ENCODE data around the gene DIS3L2.
"Not testable (repeated sequence)": the region's sequence is repeated elsewhere in the genome, so short reads cannot be mapped to it uniquely, and the experiment has no call there.

Gene DIS3L2

DNA sequence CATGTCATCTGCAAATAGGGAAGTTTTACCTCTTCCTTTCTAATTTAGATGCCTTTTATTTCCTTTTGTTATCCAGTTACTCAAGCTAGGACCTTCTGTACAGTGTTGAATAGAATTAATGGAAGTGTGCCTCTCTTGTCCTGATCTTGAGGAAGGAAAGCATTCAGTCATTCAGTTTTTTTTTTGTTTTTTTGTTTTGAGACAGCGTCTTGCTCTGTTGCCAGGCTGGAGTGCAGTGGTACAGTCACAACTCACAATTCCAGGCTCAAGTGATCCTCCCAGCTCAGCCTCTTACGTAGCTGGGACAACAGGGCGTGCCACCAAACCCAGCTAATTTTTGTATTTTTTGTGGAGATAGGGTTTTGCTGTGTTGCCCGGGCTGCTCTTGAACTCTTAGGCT lies 213.1 kb downstream of the DIS3L2 start:
- DNase-seq (ENCODE audit: low read depth) = no peak

DNA sequence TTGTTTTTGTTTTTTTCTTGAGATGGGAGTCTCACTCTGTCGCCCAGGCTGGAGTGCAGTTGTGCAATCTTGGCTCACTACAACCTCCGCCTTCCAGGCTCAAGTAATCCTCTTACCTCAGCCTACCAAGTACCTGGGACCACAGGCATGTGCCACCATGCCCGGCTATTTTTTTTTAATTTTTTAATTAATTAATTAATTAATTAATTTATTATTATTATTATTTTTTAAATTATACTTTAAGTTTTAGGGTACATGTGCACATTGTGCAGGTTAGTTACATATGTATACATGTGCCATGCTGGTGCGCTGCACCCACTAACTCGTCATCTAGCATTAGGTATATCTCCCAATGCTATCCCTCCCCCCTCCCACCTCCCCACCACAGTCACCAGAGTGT lies 215.1 kb downstream of the DIS3L2 start:
- not testable (repeated sequence) for DNase-seq (ENCODE audit: low read depth)

DNA sequence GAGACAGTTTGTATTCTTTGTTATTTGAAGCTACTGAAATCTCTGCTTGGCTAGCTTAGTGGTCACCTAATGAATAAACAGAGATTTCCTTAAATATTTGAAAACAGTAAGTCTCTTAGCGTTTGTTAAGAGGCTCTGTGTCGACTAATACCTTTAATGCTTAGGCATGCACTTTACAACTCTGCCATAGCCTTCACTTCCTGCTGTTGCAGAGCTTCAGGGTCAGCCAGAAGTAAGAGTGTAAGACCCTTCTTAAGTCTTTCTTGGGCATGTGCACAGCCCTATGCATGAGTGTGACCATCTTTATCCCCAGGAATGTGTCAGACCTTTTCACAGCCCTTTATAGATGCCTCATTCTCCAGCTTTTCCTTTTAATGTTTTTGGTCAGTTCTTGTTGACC lies 221.8 kb downstream of the DIS3L2 start:
- no peak for DNase-seq (ENCODE audit: low read depth)

DNA sequence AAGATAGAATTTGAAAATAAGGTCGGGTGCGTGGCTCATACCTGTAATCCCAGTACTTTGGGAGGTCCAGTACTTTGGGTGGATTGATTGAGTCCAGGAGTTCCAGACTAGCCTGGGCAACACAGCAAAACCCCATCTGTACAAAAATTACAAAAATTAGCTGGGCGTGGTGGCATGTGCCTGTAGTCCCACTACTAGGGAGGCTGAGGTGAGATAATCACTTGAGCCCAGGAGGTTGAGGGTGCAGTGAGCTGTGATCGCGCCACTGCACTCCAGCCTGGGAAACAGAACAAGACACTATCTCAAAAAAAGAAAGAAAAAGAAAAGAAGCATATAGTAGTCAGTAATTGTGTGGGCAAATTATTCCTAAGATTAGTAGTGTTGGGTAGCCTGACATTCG lies 222.8 kb downstream of the DIS3L2 start:
- no peak for DNase-seq (ENCODE audit: low read depth)

DNA sequence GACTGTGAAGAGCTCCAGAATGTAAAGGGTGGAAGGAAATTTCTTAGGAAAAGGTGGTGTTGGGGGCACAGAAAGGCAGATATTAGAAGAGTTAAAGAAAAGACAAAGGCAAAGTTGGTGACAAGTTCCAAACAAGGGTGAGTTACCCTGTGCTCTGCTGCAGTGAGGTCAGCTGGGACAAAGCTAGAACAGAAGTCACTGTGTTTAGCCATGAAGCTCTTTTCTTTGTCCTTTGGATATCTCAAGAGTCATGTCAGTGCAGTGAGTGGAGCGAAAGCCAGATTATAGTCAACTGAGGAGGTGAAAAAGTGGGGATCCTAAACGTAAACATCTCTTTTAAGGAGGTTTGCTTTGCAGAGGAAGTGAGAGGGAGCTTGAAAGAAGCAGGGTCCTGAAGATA lies 229.3 kb downstream of the DIS3L2 start:
- DNase-seq (ENCODE audit: low read depth) = no peak

DNA sequence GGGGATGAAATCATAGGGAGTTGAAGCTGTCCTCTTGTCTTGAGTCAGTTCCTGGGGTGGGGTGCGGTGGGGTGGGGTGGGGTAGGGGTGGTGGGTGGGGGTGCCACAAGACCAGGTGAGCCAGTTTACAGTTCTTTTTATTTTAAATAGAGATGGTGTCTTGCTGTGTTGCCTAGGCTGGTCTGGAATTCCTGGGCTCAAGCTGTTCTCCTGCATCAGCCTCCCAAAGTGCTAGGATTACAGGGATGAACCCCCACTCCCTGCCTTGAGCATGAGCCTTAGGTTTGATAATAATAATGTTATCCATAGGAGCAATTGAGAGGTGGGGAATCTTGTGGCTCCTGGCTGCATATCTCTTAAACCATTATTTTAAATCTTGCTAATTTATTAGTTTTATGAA lies 234.0 kb downstream of the DIS3L2 start:
- DNase-seq (ENCODE audit: low read depth) = no peak

DNA sequence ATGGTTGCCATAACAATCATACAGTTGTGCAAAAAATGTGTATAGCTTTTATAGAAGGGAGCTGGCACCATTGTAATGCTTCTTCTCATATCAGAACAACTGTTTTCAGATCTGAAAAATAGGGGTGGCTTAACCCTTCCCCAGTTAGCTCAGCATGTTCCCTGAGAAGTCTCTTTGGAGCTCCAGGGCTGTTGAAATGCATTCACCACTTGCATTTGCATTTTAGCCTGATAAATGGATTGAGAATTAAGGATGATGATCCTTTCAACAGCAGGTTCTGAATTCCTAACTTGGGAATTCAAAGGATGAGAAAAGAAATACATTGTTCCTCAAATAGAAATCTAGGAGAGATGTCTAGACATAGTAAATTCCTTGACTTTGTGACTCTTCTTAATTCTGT lies 235.3 kb downstream of the DIS3L2 start:
- no peak for DNase-seq (ENCODE audit: low read depth)

DNA sequence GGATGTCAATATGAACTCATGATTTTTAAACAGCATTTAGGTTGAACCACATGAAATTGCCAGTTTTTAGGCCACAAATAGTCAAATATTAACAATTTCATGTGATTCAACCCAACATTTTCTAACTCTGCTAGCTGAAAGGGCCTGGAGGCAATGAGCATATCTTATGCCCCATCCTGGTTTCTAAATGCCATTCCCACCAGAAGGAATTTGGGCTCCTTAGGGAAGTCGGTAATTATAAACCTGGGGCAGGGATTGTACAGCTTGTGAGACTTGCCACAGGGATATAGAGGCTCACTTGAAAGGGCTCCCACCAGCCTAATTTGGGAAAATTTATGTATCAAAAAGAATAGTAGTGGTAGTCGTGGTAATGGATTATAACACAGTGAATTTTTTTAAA lies 238.7 kb downstream of the DIS3L2 start:
- no peak for DNase-seq (ENCODE audit: low read depth)

DNA sequence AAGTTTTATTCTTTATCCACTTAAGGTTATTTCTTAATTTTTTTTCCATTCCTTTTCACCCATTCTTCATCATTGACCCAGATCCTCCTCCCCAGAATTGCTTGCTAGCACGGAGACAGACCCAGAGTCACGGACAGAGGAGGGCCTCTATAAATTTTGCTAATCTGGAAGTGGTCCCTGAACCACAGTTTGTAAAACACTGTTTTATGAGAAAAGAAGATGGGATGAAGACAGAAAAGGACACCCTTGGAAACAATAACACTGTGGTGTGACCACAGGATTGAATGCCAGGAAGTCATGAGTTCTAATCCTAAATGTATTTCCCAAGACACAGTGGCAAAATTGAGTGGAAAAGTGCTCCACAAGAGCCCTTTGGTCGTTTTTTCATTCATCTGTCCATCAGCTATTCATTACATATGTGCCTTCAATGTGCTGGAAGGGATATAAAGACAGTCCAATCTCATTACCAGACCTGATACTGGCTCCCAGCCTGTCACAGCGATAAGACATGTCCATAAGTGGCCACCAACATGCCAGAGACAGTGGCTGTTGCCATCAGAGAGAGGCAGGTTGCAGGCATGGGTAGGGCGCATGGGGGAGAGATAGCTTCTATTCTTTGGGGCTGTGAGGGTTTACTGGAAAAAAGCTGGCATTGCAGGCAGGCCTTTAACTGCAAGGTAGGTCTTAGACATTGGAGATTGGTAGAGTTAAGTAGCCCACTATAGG lies 241.8 kb downstream of the DIS3L2 start:
- DNase-seq (ENCODE audit: low read depth) = no peak

DNA sequence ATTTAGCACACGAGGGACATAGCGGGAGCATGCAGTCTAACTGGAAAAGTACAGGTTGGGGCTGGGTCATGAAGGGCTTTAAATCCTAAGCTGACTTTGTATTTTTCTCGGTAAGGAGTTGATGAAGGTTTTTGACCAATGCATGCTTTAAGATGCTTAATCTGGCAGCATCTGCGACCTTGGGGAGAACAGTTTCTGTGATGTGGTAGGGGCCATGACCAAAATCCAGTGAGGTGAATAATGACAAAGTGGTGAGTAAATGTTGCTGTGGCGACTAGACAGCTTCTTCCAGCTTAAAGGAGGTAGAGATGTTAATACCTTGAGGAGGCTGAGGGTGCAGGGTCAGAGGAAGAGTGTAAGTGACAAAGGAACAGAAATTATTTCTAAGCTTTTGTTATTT lies 242.4 kb downstream of the DIS3L2 start:
- DNase-seq (ENCODE audit: low read depth) = no peak

DNA sequence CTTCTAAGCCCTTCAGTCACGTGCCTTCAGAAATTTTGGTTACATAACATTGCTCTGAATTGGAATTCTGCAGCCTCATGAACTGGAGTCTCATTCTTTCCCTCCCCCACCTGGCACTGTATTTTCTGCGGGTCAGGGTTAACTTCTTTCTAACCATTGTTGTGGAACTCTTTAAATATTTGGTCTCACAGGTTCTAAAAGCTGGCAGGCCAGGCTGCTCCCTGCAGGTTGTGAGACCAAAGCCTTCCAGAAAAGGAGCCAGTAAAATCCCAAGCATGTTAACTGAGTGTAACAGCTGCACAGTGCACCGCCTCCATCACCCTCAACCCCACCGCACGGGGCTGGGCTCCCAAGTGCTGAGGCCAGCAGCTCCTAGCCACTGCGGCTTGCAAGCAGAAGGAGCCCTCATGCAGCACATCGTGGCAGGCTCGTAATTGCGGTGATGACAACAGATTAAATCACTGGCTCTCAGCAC lies 243.0 kb downstream of the DIS3L2 start:
- no peak for DNase-seq (ENCODE audit: low read depth)

DNA sequence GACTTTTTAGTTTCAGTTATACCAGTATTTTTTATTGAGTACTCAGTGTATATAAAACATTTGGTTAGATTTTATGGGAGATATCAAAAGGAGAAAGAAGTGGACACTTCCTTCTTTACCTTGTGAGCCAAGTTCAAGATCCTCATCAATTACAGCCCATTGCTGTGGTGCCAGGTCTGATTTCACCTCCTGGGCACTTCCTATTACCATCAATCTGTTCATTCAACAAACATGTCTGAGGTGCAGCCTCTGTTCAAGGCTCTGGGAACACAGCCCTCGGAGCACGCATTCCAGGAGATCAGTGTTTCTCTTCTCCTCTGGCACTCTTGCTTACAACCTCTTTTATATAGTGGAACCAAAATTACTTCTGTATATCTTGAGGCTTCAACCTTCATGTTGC lies 245.7 kb downstream of the DIS3L2 start:
- DNase-seq (ENCODE audit: low read depth) = no peak

DNA sequence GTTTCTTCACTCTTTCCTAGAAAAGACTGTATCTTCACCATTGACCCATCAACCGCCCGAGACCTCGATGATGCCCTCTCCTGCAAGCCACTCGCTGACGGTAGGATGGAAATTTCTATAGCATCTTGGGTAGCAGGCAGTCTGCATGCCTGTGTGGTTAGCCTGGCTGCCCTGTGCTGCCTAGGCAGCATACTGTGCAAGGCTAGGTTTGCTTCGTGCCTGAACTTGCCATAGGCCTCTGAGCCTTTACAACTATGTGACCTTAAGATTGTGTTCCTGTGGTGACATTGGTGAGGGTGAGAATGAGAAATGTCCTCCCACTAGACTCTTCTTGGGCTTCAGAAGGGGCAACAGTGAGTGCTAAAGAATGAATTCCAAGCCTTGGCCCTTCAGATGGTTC lies 248.8 kb downstream of the DIS3L2 start:
- no peak for DNase-seq (ENCODE audit: low read depth)

DNA sequence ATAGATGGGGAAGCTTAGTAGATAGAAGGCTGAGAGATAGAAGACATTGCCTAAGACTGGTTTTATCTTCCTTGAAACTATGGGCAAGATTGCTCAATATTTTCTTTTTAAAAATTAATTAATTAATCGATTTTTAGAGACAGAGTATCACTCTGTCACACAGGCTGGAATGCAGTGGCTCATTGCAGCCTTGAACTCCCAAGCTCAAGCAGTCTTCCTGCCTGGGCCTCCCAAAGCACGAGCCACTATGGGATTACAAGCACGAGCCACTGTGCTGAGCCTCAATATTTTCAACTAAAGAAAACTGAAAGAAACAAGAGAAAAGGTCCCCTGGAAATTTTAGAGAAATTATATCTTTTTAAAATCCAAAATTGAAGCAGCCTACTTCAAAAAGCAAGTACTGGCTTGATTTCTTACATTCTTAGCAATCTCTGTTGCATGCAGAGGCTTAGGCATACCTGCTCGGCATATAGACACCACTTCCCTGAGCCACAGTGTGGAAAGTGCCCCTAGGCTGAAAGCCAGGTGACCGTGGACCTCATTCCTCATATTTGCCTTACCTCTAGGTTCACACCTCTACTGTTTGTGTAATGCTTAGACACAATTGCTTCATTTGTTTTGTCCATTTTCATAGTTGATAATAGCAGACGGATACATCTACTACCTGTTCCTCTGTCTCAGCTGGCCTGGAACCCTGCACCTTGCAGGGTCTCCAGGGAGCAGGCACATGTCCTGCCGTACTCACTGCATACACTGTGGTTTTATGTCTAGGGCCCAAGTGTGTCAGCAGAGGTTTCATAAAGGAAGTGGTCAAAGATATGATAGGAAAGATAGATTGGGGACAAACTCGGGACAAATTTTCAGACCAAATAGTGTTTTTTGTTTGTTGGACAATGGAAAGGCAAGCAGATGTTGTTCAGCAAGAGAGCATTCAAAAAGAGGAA lies 250.5 kb downstream of the DIS3L2 start:
- DNase-seq (ENCODE audit: low read depth) = no peak

DNA sequence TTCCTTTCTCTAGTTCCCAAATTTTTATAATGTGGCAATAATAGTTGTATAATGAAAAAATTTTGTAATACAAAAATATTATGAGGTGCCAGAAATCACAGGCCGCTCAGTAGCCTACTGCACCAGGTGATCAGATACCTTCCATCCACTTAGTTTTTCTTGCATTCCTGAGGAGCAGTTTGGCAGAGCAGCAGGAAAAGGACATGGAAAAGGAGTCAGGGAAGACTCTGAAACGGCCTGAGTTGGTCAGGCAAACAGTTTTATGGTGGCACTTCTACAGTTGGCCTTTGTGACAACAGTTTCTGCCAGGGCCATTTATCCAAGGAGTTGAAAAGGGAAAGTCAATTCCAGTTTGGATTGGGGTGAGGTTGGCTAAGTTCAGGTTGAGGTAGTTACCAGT lies 251.7 kb downstream of the DIS3L2 start:
- DNase-seq (ENCODE audit: low read depth) = no peak

DNA sequence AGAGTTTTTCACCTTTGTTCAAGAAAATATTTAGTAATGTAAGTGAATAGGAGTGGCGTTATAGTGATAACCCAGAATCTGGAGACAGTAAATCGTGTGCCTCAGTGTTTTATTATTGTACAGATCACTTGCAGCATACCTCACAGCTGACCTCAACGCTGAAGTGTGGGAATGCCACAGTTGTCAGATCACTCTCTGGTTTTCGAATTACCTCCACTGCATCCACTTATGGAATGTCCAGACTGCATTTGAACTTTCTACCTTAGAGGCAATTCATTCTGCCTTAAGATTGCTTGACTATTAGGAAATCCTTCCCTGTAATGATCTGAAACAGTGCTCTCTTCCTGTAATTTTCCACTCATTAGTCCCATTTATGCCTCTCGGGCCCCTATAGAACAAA lies 252.5 kb downstream of the DIS3L2 start:
- no peak for DNase-seq (ENCODE audit: low read depth)

DNA sequence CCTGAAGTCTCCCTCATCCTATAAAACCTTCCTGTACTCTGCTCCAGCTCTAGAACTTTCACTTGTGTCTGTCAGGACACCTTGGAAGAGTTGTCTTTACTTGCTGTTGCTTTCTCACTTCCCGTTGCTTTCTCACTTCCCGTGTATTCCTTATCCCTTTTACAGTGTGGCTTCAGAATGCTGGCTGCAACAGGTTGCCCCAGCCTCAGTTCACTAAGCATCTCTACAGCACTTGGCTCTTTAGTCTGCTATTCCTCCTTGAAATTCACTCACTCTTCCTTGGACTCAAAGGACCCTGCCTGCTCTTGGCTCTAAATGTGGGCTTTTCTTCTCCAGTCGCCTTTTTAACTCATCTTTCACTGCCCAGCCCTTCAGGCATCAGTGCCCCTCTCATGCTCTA lies 254.5 kb downstream of the DIS3L2 start:
- DNase-seq (ENCODE audit: low read depth) = no peak

DNA sequence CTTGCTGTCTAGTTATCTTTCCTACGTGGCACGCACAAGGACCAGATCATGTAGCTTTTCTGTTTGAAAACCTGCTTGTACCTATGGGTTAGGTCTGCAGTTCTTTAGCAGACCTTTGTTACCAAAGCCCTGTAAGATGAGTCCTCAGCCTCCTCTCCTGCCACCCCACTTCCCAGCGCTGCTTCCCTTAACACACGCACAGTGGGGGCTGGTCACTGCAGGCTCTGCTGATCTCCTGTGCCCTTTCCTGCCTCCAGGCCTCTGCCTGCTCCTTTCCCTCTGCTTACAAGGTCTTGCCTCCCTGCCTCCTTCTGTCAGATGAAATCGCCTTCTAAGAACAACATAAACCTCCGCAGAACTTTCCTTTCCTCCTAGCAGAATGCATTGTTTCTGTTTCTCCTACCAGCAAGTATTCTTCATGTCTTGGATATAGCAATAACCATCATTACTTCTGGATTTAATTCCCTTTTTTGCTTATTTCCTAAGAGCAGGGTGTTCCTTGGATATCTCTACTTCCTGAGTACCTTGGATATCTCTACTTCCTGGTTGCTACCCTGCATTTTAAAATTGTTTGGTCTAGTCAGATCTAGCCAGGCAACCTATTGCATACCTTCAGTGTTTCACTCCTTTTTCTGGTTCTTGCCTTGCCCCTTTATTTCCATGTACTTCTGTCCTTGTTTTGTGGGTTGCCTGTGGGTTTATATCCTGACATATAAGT lies 257.4 kb downstream of the DIS3L2 start:
- no peak for DNase-seq (ENCODE audit: low read depth)

DNA sequence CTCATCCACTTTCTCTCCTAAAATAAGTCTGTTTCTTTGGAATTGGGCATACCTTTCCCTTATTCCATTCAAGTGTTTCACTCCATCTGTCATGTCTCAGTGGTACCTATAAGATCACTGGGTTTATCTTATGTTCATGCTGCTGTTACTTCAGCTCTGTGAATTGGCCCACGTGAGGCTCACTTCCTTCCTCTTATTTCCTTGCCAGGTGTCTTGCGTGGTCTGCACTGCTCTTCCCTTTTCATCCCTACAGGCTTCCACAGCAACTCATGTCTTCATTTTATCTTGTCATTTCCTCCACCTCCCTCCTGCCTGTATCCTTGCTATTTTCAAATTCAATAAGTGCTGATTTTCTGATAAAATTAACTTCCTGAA lies 258.0 kb downstream of the DIS3L2 start:
- no peak for DNase-seq (ENCODE audit: low read depth)

DNA sequence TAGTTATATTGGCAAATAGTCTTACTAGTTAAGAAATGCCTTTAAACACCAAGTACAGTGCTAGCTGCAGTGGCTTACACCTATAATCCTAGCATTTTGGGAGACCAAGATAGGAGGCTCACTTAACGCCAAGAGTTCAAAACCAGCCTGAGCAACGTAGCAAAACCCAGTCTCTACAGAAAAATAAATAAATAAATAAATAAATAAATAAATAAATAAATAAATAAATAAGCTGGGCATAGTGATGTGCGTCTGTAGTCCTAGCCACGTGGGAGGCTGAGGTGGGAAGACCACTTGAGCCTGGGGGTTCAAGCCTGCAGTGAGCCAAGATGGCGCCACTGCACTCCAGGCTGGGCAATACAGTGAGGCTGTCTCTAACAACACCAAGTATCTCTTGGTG lies 258.4 kb downstream of the DIS3L2 start:
- no peak for DNase-seq (ENCODE audit: low read depth)

DNA sequence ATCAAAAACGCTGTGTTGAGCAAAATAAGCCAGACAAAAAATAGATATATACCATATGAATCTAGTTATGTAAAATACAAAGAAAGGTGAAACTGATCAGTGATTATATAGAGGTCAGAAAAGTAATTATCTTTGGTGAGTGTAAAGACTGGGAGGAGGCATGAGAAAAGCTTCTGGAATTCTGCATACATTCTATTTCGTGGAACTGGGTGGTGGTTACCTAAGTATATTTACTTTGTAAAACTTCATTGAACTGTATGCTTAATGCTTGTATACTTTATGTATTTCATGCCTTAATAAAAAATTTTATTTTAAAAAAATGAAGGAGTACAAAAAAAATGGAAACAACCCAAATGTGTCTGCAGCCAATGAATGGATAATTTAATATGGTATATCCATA lies 263.9 kb downstream of the DIS3L2 start:
- DNase-seq (ENCODE audit: low read depth) = no peak

DNA sequence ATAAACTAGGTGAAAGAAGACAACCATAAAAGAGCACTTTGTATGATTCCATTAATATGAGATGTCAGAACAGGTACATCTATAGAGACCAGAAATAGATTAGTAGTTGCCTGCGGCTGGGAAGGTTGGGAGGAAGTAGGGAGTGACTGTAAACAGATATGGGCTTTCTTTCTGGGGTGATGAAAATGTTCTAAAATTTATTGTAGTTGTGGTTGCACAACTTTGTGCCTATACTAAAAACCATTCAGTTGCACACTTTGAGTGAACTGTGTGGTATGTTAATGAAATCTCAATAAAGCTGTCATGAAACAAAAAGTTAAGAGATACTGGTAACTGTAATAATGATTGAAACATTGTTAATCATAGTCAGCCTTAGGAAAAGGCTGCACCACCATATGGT lies 264.4 kb downstream of the DIS3L2 start:
- no peak for DNase-seq (ENCODE audit: low read depth)

DNA sequence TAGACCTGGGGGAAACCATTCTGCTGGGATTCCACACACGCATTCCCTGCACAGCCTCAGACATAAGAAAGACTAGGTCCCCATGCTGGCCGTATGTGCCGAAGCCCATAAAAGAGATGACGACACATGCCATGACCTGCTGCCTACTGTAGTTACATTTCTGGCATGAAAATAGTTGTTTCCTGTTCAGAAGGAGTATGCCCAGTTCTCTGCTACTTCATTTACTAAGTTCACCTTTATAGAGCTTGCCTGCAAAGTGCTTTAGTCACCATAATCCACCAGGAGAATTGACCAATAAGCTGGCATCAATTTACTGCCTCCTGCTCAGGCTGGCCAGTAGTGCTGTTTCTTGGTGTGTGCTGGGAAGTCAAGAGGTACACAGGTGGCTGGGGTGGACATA lies 266.8 kb downstream of the DIS3L2 start:
- DNase-seq (ENCODE audit: low read depth) = no peak

Data from fibroblast of gingiva (primary cell).